Breast epithelium (tissue), 3 donors: ENCODE results near the gene CDH13.

ENCODE experiments used
- POLR2A ChIP-seq: fragments of 450-650 bp; IDR thresholded peaks from one replicate; pipeline ENCODE4 v1.6.1; 2016; ENCODE audit warnings: antibody characterized with exemption, mild to moderate bottlenecking, moderate library complexity
- TF ChIP-seq, protein P1 (sequence below), 3 donors: fragments of 450-650 bp; IDR thresholded peaks; one replicate each; pipeline ENCODE4 v1.5.1; 2016 to 2017; ENCODE audit warnings: antibody characterized with exemption in 3 of 3, mild to moderate bottlenecking in 3 of 3, moderate library complexity in 3 of 3

DNA sequence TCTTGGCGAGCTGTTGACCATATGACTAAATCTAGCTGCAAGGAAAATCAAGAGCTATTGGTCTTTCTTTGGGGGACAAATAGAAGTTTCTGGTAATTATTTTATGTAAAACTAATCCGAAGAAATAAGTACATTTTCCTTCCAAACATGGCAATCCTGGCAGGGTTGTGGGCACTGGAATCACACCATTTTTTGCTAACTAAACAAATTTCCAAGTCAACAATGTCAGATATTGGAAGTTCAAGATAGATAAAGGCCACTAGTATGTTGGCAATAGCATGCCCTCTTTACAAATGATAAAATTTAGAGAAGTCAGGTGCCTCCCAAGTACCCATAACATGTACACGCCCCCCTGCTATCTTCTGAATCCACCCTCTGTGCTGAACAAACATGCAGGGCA is 330.4 kb downstream of the CDH13 start:
- TF ChIP-seq, protein P1, sequence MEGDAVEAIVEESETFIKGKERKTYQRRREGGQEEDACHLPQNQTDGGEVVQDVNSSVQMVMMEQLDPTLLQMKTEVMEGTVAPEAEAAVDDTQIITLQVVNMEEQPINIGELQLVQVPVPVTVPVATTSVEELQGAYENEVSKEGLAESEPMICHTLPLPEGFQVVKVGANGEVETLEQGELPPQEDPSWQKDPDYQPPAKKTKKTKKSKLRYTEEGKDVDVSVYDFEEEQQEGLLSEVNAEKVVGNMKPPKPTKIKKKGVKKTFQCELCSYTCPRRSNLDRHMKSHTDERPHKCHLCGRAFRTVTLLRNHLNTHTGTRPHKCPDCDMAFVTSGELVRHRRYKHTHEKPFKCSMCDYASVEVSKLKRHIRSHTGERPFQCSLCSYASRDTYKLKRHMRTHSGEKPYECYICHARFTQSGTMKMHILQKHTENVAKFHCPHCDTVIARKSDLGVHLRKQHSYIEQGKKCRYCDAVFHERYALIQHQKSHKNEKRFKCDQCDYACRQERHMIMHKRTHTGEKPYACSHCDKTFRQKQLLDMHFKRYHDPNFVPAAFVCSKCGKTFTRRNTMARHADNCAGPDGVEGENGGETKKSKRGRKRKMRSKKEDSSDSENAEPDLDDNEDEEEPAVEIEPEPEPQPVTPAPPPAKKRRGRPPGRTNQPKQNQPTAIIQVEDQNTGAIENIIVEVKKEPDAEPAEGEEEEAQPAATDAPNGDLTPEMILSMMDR (IDR thresholded peaks at IDR 0.05), result no peak
- TF ChIP-seq POLR2A, result no peak
